NB4 (cell line): Measurements from ENCODE around the gene SHISA6.
A peak's percentile ranks its signal among the peaks of the same experiment; 100 is the strongest.

ENCODE experiments used
- DNase-seq: peaks from one replicate; pipeline ENCODE4 v3.0.0; 2010; ENCODE audit warnings: low read depth
- H3K4me3 ChIP-seq: one replicate; pipeline ENCODE4 v1.5.1; 2011; ENCODE audit warnings: mild to moderate bottlenecking, low read depth, low read length, moderate library complexity
- MAX ChIP-seq: IDR thresholded peaks from 2 replicates; pipeline ENCODE4 v1.6.1; 2011; ENCODE audit warnings: low read depth, low read length
- MYC ChIP-seq: IDR thresholded peaks from 2 replicates; pipeline ENCODE4 v1.6.1; 2011; ENCODE audit warnings: low read depth, low read length
- POLR2A ChIP-seq: IDR thresholded peaks from 2 replicates; pipeline ENCODE4 v1.6.1; 2011; ENCODE audit warnings: mild to moderate bottlenecking; ENCODE audit not compliant: insufficient read length; ENCODE audit errors: extremely low read depth
- TF ChIP-seq, protein P1 (sequence below): IDR thresholded peaks from one replicate; pipeline ENCODE4 v1.5.1; 2012; ENCODE audit warnings: low read depth, low read length

The SHISA6 gene

DNA sequence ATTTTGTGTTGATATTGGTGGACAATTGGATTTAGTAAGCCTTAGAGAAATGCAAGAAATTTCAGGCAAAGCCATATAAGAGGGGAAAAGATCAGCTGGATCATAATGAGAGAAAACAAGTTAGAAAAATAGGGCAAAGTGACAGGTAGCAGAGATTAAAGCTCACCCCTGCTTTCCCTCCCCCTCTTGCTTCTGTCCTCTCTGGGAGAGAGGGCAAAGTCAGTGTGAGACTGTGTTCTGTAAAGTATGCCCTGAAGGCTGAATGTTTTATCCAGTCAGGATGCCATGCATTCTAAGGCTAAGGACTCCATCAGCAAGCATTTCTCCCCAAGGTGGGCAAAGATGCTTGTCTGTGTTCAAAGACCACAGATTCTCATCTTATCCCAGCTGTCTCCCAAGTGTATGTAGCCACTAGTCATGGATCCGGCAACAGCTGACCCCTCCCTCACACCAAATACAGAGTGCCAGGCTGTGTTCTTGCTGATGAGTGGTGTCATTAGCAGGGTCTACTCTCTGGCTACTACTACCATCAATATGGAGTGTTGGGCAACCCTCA is 221.1 kb downstream of the SHISA6 start:
- no peak for DNase-seq
- H3K4me3 ChIP-seq, result no peak overlapping the region
- no peak for TF ChIP-seq MYC
- TF ChIP-seq, protein P1, sequence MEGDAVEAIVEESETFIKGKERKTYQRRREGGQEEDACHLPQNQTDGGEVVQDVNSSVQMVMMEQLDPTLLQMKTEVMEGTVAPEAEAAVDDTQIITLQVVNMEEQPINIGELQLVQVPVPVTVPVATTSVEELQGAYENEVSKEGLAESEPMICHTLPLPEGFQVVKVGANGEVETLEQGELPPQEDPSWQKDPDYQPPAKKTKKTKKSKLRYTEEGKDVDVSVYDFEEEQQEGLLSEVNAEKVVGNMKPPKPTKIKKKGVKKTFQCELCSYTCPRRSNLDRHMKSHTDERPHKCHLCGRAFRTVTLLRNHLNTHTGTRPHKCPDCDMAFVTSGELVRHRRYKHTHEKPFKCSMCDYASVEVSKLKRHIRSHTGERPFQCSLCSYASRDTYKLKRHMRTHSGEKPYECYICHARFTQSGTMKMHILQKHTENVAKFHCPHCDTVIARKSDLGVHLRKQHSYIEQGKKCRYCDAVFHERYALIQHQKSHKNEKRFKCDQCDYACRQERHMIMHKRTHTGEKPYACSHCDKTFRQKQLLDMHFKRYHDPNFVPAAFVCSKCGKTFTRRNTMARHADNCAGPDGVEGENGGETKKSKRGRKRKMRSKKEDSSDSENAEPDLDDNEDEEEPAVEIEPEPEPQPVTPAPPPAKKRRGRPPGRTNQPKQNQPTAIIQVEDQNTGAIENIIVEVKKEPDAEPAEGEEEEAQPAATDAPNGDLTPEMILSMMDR, result no peak
- no peak for TF ChIP-seq POLR2A
- no peak for TF ChIP-seq MAX

DNA sequence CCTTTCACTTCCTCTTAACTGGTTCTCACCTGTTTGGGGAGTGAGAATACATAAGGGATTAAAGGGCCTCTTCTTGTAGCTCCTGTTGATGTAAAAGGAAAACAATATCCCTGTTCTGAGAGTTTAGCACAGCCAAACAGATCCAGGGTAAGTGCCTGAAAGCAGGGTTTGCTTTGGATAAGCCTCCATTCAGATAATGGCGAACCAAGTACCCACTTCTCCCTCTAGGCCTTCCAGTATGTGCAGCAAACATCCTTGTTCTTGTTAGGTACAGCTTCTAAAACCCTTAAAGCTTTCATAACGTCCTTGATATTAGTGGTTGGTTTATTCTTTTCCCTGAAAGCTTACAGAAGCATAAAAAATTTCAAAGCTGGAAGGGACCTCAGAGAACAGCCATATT is 226.6 kb downstream of the SHISA6 start:
- no peak overlapping the region for H3K4me3 ChIP-seq
- TF ChIP-seq POLR2A, result no peak
- TF ChIP-seq, protein P1, result no peak
- TF ChIP-seq MAX, result no peak
- no peak for TF ChIP-seq MYC
- DNase-seq, result no peak

GRCh38 chr17:11485336-11486100 is 244.5 kb downstream of the SHISA6 start:
- DNase-seq, result no peak
- H3K4me3 ChIP-seq, result no peak overlapping the region
- TF ChIP-seq MYC, result no peak
- TF ChIP-seq MAX, result no peak
- TF ChIP-seq, protein P1, result no peak
- no peak for TF ChIP-seq POLR2A

DNA sequence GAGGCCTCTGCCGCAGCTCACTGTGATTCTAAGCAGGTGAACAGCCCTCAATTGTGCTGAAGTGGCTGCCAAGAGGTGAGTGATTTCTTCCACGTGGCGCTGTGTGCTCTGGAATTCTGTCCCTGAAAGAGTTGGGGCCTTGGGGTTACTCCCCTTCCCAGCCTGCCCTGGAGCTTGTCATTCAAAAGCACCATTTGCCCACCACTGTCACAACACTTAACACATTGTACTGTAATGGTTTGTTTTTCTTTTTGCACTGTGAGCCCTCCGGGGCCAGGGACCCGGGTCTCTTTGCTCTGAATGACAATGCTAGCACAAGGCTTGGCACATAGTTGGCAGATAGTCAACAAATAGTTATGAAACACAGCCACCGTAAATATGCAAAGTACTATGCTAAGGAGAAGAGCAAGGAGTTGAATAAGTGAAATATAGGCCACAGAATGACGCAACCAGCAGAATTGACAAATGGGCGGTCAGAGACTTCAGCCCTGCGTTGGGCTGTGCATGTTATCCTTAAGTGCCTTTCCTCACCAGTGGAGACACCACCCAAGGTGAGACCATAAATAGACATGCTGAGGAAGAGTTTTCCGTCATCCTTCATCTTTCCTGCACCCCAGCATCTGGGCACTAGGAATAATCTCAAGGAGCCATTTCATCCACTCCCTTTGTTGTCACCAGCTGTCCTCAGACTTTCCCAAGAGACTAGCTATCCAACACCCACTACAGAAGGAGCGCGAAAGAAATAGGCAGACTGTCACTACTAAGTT is 245.3 kb downstream of the SHISA6 start:
- H3K4me3 ChIP-seq, result no peak overlapping the region
- TF ChIP-seq MAX, result no peak
- TF ChIP-seq MYC, result no peak
- TF ChIP-seq POLR2A, result no peak
- TF ChIP-seq, protein P1, result no peak
- peak; percentile 31 for DNase-seq

GRCh38 chr17:11486868-11487310 is 245.9 kb downstream of the SHISA6 start:
- TF ChIP-seq, protein P1, result no peak
- no peak for TF ChIP-seq MAX
- TF ChIP-seq MYC, result no peak
- TF ChIP-seq POLR2A, result no peak

More at GRCh38 chr17:11486868-11487310, 245.9 kb downstream of the SHISA6 start:
- no peak overlapping the region for H3K4me3 ChIP-seq
- DNase-seq, result no peak
